DOHH2 (cell line): ENCODE measurements around the gene MYCBP2.

Source experiments
- EZH2phosphoT487 ChIP-seq: fragments of 200-600 bp; sonication (generic); IDR thresholded peaks from 2 replicates; pipeline ENCODE4 v1.6.1; 2017; ENCODE audit warnings: borderline replicate concordance, mild to moderate bottlenecking, antibody characterized with exemption, low read length, moderate library complexity, mixed read lengths
- TF ChIP-seq, protein P1 (sequence below): fragments of 200-600 bp; sonication (generic); IDR thresholded peaks from one replicate; pipeline ENCODE4 v1.5.1; 2014; ENCODE audit warnings: antibody characterized with exemption, mild to moderate bottlenecking, low read depth, low read length; ENCODE audit not compliant: poor library complexity, severe bottlenecking

DNA sequence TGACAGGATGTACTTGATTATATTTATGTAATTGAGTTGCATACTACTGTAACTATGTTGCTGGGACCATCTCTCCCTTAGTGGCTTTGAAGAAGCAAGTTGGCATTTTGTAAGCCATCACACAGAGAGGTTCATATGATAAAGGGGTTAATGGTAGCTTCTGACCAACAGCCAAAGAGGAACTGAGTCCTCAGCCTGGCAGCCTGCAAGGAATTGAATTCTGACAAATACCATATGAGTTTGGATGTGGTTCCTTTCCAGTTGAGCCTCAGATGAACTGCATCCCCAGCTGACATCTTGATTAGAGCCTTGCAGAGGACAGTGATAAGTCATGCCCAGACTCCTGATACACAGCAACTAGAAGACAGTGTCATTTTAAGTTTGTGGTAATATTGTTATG is 8.6 kb upstream of the MYCBP2 start:
- TF ChIP-seq, protein P1, sequence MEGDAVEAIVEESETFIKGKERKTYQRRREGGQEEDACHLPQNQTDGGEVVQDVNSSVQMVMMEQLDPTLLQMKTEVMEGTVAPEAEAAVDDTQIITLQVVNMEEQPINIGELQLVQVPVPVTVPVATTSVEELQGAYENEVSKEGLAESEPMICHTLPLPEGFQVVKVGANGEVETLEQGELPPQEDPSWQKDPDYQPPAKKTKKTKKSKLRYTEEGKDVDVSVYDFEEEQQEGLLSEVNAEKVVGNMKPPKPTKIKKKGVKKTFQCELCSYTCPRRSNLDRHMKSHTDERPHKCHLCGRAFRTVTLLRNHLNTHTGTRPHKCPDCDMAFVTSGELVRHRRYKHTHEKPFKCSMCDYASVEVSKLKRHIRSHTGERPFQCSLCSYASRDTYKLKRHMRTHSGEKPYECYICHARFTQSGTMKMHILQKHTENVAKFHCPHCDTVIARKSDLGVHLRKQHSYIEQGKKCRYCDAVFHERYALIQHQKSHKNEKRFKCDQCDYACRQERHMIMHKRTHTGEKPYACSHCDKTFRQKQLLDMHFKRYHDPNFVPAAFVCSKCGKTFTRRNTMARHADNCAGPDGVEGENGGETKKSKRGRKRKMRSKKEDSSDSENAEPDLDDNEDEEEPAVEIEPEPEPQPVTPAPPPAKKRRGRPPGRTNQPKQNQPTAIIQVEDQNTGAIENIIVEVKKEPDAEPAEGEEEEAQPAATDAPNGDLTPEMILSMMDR = no peak
- no peak for TF ChIP-seq EZH2phosphoT487
